Fibroblast of pulmonary artery (primary cell): ENCODE measurements around the gene PRKAR1B.

Source experiments
- DNase-seq: peaks from one replicate; pipeline ENCODE4 v3.0.0-alpha.2; 2010; ENCODE audit warnings: low read depth
- H3K4me3 ChIP-seq: replicated peaks from 2 replicates; pipeline ENCODE4 v1.5.1; 2011; ENCODE audit warnings: low read depth, mild to moderate bottlenecking, control low read depth, low read length, moderate library complexity
- TF ChIP-seq, protein P1 (sequence below): IDR thresholded peaks from 2 replicates; pipeline ENCODE4 v1.5.1; 2011; ENCODE audit warnings: mild to moderate bottlenecking, control low read depth, low read length, inconsistent platforms; ENCODE audit errors: missing control alignments

PRKAR1B gene

DNA sequence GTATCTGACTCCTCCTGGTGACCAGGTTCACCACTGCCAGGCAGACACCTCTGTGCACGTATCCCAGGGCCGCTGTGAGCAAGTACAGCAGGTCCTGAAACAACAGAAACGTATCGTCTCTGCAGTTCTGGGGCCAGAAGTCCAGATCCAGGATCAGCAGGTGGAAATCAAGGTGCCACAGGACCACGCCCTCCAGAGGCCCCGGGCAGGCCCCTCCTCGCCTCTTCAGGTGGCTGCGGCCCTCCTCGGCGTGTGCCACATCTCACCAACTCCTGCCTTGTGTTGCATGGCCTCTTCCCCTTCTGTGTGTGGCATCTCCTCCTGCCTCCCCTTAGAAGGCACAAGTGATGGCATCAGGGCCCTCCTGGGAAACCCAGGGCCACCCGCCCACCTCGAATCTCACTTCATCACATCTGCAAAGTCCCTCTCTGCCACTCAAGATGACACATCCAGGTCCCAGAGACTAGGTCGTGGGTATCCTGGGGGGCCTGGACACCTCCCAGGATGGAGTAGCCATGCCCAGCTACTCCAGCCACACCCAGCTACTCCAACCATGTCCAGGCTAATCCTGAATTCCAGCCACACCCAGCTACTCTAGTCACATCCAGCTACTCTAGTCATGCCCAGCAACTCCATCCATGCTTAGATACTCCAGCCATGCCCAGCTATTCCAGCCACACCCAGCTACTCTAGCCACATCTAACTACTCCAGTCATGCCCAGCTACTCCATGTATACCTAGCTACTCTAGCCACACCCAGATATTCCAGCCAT lies 53.2 kb downstream of the PRKAR1B start:
- TF ChIP-seq, protein P1, sequence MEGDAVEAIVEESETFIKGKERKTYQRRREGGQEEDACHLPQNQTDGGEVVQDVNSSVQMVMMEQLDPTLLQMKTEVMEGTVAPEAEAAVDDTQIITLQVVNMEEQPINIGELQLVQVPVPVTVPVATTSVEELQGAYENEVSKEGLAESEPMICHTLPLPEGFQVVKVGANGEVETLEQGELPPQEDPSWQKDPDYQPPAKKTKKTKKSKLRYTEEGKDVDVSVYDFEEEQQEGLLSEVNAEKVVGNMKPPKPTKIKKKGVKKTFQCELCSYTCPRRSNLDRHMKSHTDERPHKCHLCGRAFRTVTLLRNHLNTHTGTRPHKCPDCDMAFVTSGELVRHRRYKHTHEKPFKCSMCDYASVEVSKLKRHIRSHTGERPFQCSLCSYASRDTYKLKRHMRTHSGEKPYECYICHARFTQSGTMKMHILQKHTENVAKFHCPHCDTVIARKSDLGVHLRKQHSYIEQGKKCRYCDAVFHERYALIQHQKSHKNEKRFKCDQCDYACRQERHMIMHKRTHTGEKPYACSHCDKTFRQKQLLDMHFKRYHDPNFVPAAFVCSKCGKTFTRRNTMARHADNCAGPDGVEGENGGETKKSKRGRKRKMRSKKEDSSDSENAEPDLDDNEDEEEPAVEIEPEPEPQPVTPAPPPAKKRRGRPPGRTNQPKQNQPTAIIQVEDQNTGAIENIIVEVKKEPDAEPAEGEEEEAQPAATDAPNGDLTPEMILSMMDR: no peak
- DNase-seq: no peak
- no peak overlapping the region for H3K4me3 ChIP-seq

DNA sequence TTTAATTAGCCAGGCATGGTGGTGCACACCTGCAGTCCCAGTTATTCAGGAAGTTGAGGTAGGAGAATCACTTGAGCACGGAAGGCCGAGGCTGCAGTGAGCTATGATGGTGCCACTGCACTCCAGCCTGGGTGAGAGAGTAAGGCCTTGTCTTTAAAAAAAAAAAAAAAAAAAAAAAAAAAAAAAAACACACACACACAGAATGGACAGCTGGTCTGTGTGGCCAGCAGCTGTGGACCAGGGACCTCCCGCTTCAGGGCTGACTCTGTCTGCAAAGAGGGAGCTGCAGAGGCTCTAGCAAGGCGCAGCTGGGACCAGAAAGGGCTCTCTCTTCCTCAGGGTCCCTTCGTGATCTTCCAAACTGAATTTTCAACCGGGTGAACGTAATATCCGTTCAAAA lies 54.2 kb downstream of the PRKAR1B start:
- H3K4me3 ChIP-seq: no peak overlapping the region
- TF ChIP-seq, protein P1: no peak
- DNase-seq: no peak

DNA sequence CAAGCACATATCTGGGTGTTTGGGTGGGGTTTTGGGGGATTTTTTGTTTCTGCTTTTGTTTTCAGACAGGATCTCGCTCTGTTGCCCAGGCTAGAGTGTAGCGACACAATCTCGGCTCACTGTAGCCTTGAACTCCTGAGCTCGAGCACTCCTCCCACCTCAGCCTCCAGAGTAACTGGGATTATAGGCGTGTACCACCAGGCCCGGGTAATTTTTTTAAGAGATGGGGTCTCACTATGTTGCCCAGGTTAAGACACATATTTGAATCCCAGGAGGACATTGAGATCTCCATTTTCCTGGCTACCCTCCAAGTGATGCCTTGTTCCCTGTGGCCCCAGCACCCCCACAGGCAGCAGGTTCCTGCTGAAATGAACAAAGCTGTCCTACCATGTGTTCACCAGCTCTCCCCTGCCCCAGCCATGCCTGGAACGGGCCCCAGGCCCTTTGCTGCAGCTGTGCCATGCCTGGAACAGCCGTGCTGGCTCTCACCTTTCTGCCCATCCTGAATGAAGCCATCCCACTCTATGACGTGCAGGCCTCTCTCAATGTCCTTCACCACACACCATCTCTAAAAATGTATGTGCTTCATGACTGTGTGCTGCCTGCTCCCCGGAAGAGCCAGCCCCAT lies 55.6 kb downstream of the PRKAR1B start:
- TF ChIP-seq, protein P1: no peak
- no peak for DNase-seq
- no peak overlapping the region for H3K4me3 ChIP-seq

DNA sequence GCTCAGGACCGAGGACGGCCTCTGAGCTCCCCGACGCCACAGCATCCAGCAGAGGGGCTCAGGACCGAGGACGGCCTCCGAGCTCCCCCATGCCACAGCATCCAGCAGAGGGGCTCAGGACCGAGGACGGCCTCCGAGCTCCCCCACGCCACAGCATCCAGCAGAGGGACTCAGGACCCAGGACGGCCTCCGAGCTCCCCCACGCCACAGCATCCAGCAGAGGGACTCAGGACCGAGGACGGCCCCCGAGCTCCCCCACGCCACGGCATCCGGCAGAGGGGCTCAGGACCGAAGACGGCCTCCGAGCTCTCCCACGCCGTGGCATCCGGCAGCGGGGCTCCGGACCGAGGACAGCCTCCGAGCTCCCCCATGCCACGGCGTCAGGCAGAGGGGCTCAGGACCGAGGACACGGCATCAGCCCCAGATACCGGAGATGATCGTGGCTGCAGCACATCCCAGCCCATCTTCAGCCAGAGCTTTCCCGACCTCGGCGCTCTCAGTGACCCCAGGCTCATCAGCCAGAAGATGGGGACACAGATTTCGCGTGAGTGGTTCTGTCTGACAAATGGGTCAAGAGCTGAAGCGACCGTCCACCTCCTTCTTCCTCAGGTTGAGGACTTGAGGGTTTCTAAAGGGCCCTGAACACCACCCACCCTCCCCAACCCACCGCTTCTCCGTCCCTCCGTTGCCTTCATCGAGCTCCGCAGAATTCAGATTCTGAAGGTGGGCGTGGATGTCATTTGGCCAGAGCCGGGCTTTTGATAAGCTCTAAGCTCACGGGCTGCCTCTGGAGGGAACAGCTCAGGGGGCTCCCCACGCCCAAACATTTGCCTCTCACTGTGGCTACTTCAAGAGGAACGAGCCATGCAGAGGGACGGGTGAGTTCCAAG lies 56.3 kb downstream of the PRKAR1B start:
- DNase-seq: no peak
- no peak overlapping the region for H3K4me3 ChIP-seq
- TF ChIP-seq, protein P1: no peak

DNA sequence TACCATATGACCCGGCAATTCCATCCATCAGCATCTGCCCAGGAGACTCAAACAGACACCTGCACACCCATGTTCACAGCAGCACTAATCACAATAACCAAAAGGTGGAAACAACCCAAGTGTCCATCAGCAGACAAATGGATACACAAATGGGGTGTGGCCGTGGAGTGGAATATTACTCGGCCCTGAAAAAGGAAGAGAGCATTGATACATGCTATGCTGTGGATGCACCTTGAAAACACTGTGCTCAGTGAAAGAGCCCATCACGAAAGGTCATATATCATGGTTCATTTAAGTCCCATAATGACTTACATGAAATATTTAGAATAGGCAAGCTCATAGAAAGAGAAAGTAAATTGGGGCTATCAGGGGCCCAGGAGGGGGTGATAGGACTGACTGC lies 58.1 kb downstream of the PRKAR1B start:
- DNase-seq: no peak
- TF ChIP-seq, protein P1: no peak

DNA sequence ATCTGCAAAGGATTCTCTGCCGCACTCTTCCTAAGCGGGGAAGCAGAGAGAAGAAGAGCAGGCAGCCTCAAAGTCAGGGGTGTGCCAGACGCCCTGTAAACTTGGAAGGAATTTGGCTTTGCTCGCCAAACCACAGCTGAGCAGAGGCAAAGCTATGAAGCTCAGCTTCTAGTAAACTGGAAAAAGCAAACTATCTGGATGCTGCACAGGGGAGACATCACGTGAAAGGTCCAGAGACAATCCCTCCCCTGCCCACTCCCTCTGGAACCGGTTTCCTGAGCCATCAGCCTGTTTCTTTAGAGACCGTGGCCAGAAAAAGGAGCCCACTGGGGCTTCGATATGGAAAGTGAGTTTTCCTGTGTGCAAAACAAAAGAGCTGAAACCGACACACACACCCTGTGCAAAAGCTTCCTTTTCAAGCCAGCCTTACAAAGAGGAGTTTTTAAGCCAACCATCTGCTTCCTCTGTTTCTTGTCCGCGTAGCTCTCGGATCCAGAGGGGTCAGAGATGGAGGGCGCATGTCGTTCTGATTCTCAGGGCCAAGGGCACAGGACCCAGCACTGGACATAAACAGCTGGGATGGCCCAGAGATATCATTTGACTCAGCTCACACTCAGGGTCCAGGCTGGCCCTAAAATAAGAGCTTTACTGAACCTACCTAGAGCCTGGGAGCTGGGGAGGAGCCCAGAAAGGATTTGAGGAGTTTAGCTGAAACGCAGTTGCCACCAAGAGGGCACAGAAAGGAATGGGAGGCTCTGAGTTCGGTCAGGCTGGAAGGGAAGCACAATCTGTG lies 58.7 kb downstream of the PRKAR1B start:
- TF ChIP-seq, protein P1: no peak
- H3K4me3 ChIP-seq: no peak overlapping the region
- DNase-seq: peak; percentile 67

More for the DNA sequence above, 58.1 kb downstream of the PRKAR1B start:
- no peak overlapping the region for H3K4me3 ChIP-seq
